Activated CD4-positive, alpha-beta memory T cell treated with anti-CD3 and anti-CD28 coated beads, Interleukin-2, amount 10 ng/mL, durations not matched to agents 7 days and 5 days (primary cell): ENCODE results near the gene RPS6KA3. TPM values are rescaled to one million over a fixed set of nuclear protein-coding genes. Genes with fewer than 3 reads are reported as not detected.
"Not testable (repeated sequence)": the region's sequence is repeated elsewhere in the genome, so short reads cannot be mapped to it uniquely, and the experiment has no call there.

ENCODE experiments used
- CTCF ChIA-PET: fragments of 350-600 bp; sonication (Branson Sonifier 250); formaldehyde crosslinking; loops from one replicate; lab custom pipeline; 2021; ENCODE audit warnings: antibody characterized with exemption, inconsistent platforms; lab: Charles Lee
- POLR2A ChIA-PET: fragments of 350-600 bp; sonication (Branson Sonifier 250); formaldehyde crosslinking; loops from one replicate; lab custom pipeline; 2021; ENCODE audit warnings: antibody characterized with exemption; lab: Charles Lee
- DNase-seq: peaks from one replicate; pipeline ENCODE4 v3.0.0-alpha.2; 2020
- H3K27ac Mint-ChIP-seq: one replicate; pipeline ENCODE4 v1.8.0; 2021; ENCODE audit warnings: mild to moderate bottlenecking, mixed read lengths
- H3K27me3 Mint-ChIP-seq: one replicate; pipeline ENCODE4 v1.8.0; 2021; ENCODE audit warnings: mixed read lengths
- H3K36me3 Mint-ChIP-seq: one replicate; pipeline ENCODE4 v1.8.0; 2021; ENCODE audit warnings: low read depth, mixed read lengths
- H3K4me1 Mint-ChIP-seq: one replicate; pipeline ENCODE4 v1.8.0; 2021; ENCODE audit warnings: mixed read lengths
- H3K4me3 Mint-ChIP-seq: one replicate; pipeline ENCODE4 v1.8.0; 2021; ENCODE audit warnings: mild to moderate bottlenecking, mixed read lengths
- H3K9me3 Mint-ChIP-seq: one replicate; pipeline ENCODE4 v1.8.0; 2021; ENCODE audit warnings: mixed read lengths
- total RNA-seq, 2 experiments: library from RNA; stranded (reverse); gene quantifications; one replicate each; pipeline ENCODE4 v1.2.3, GENCODE V29; 2021

RPS6KA3 gene
- total RNA-seq, 2 experiments from 2014 or later = 76.6 to 78.0 TPM

- no peaks in the 10 kb centered on the region for H3K4me1 Mint-ChIP-seq
- H3K27ac Mint-ChIP-seq = no peak overlapping the region
- DNase-seq = no peak
- peaks cover 47% of the 10 kb centered on the region for H3K36me3 Mint-ChIP-seq
- H3K9me3 Mint-ChIP-seq = no peaks in the 10 kb centered on the region
- H3K27me3 Mint-ChIP-seq = no peaks in the 10 kb centered on the region
- no peak overlapping the region for H3K4me3 Mint-ChIP-seq
- CTCF ChIA-PET = no interaction called here
- POLR2A ChIA-PET = no interaction called here
These were observed 69.0 kb downstream of the RPS6KA3 start for GRCh38 chrX:20197641-20198210.

GRCh38 chrX:20189171-20189570 is 77.5 kb downstream of the RPS6KA3 start:
- no peak for DNase-seq
- H3K4me1 Mint-ChIP-seq = no peaks in the 10 kb centered on the region
- no peaks in the 10 kb centered on the region for H3K27me3 Mint-ChIP-seq
- H3K9me3 Mint-ChIP-seq = no peaks in the 10 kb centered on the region
- ChIA-PET CTCF (no interaction called here), POLR2A (no interaction called here)
- peaks cover 33% of the 10 kb centered on the region for H3K36me3 Mint-ChIP-seq
- no peak overlapping the region for H3K27ac Mint-ChIP-seq
- no peak overlapping the region for H3K4me3 Mint-ChIP-seq

GRCh38 chrX:20181598-20182329 is 84.9 kb downstream of the RPS6KA3 start:
- Mint-ChIP-seq H3K9me3 (no peaks in the 10 kb centered on the region), H3K27me3 (no peaks in the 10 kb centered on the region), H3K36me3 (peaks cover 46% of the 10 kb centered on the region), H3K27ac (peak overlapping the region; percentile 75), H3K4me3 (no peak overlapping the region), H3K4me1 (peaks cover 22% of the 10 kb centered on the region)
- ChIA-PET CTCF (no interaction called here), POLR2A (no interaction called here)
- DNase-seq = no peak

GRCh38 chrX:20177093-20177492 is 89.6 kb downstream of the RPS6KA3 start:
- Mint-ChIP-seq H3K36me3 (peaks cover 44% of the 10 kb centered on the region), H3K4me3 (no peak overlapping the region), H3K27me3 (no peaks in the 10 kb centered on the region), H3K27ac (no peak overlapping the region), H3K9me3 (no peaks in the 10 kb centered on the region), H3K4me1 (peaks cover 11% of the 10 kb centered on the region)
- no peak for DNase-seq
- ChIA-PET POLR2A (no interaction called here), CTCF (no interaction called here)

- Mint-ChIP-seq H3K4me1 (no peaks in the 10 kb centered on the region), H3K36me3 (peaks cover 38% of the 10 kb centered on the region), H3K9me3 (no peaks in the 10 kb centered on the region), H3K4me3 (no peak overlapping the region), H3K27me3 (no peaks in the 10 kb centered on the region), H3K27ac (no peak overlapping the region)
- no peak for DNase-seq
- POLR2A ChIA-PET = no interaction called here
- CTCF ChIA-PET = no interaction called here
These were observed 92.9 kb downstream of the RPS6KA3 start for GRCh38 chrX:20173856-20174255.

GRCh38 chrX:20173313-20173712 is 93.4 kb downstream of the RPS6KA3 start:
- Mint-ChIP-seq H3K36me3 (peaks cover 37% of the 10 kb centered on the region), H3K9me3 (no peaks in the 10 kb centered on the region), H3K27ac (no peak overlapping the region), H3K4me1 (no peaks in the 10 kb centered on the region), H3K4me3 (no peak overlapping the region), H3K27me3 (no peaks in the 10 kb centered on the region)
- POLR2A ChIA-PET = no interaction called here
- DNase-seq = no peak
- CTCF ChIA-PET = no interaction called here

GRCh38 chrX:20171887-20172286 is 94.8 kb downstream of the RPS6KA3 start:
- ChIA-PET CTCF (no interaction called here), POLR2A (no interaction called here)
- H3K27ac Mint-ChIP-seq = no peak overlapping the region
- H3K4me3 Mint-ChIP-seq = no peak overlapping the region
- no peak for DNase-seq
- H3K27me3 Mint-ChIP-seq = no peaks in the 10 kb centered on the region
- H3K9me3 Mint-ChIP-seq = no peaks in the 10 kb centered on the region
- peaks cover 32% of the 10 kb centered on the region for H3K36me3 Mint-ChIP-seq
- H3K4me1 Mint-ChIP-seq = no peaks in the 10 kb centered on the region

- CTCF ChIA-PET, DNase-seq, POLR2A ChIA-PET, H3K27me3 Mint-ChIP-seq, H3K4me3 Mint-ChIP-seq, H3K27ac Mint-ChIP-seq, H3K4me1 Mint-ChIP-seq, H3K9me3 Mint-ChIP-seq: not testable (repeated sequence)
- peaks cover 43% of the 10 kb centered on the region for H3K36me3 Mint-ChIP-seq
These were observed 104.2 kb downstream of the RPS6KA3 start for GRCh38 chrX:20162516-20162915.

- Mint-ChIP-seq H3K36me3 (peaks cover 46% of the 10 kb centered on the region), H3K9me3 (no peaks in the 10 kb centered on the region), H3K27ac (no peak overlapping the region), H3K4me1 (no peaks in the 10 kb centered on the region), H3K27me3 (no peaks in the 10 kb centered on the region), H3K4me3 (no peak overlapping the region)
- POLR2A ChIA-PET = no interaction called here
- no peak for DNase-seq
- CTCF ChIA-PET = no interaction called here
These were observed 106.8 kb downstream of the RPS6KA3 start for GRCh38 chrX:20159797-20160385.

GRCh38 chrX:20151689-20152088 is 115.0 kb downstream of the RPS6KA3 start:
- POLR2A ChIA-PET = no interaction called here

GRCh38 chrX:20149326-20149725 is 117.4 kb downstream of the RPS6KA3 start:
- H3K9me3 Mint-ChIP-seq = no peaks in the 10 kb centered on the region
- ChIA-PET CTCF (no interaction called here), POLR2A (no interaction called here)

More at GRCh38 chrX:20151689-20152088, 115.0 kb downstream of the RPS6KA3 start:
- CTCF ChIA-PET = no interaction called here
- no peak overlapping the region for H3K4me3 Mint-ChIP-seq
- peaks cover 5% of the 10 kb centered on the region for H3K4me1 Mint-ChIP-seq
- H3K9me3 Mint-ChIP-seq = no peaks in the 10 kb centered on the region
- no peak overlapping the region for H3K27ac Mint-ChIP-seq
- no peaks in the 10 kb centered on the region for H3K27me3 Mint-ChIP-seq
- H3K36me3 Mint-ChIP-seq = peaks cover 38% of the 10 kb centered on the region
- DNase-seq = no peak

GRCh38 chrX:20147561-20147960 is 119.1 kb downstream of the RPS6KA3 start:
- Mint-ChIP-seq H3K9me3 (no peaks in the 10 kb centered on the region), H3K27ac (no peak overlapping the region), H3K4me3 (no peak overlapping the region), H3K27me3 (no peaks in the 10 kb centered on the region), H3K4me1 (peaks cover 20% of the 10 kb centered on the region), H3K36me3 (peaks cover 19% of the 10 kb centered on the region)
- ChIA-PET POLR2A (no interaction called here), CTCF (interaction anchor here (0.6 kb wide), 1 partner anchor 232 kb away, joined by 3 read pairs; no protein-coding TSS in a partner anchor)
- no peak for DNase-seq

More at GRCh38 chrX:20149326-20149725, 117.4 kb downstream of the RPS6KA3 start:
- no peak overlapping the region for H3K4me3 Mint-ChIP-seq
- no peak for DNase-seq
- H3K4me1 Mint-ChIP-seq = peaks cover 12% of the 10 kb centered on the region
- H3K36me3 Mint-ChIP-seq = peaks cover 25% of the 10 kb centered on the region
- no peaks in the 10 kb centered on the region for H3K27me3 Mint-ChIP-seq
- H3K27ac Mint-ChIP-seq = no peak overlapping the region

GRCh38 chrX:20144491-20144890 is 122.2 kb downstream of the RPS6KA3 start:
- Mint-ChIP-seq H3K27ac (no peak overlapping the region), H3K4me1 (peaks cover 30% of the 10 kb centered on the region), H3K4me3 (no peak overlapping the region), H3K27me3 (no peaks in the 10 kb centered on the region), H3K36me3 (peaks cover 7% of the 10 kb centered on the region), H3K9me3 (no peaks in the 10 kb centered on the region)
- CTCF ChIA-PET = no interaction called here
- POLR2A ChIA-PET = no interaction called here
- no peak for DNase-seq
